PC-9 (cell line): ENCODE measurements around the gene MCTP2.
"Not testable (repeated sequence)": the region's sequence is repeated elsewhere in the genome, so short reads cannot be mapped to it uniquely, and the experiment has no call there.

Experiments
- CTCF ChIP-seq: fragments of 200-600 bp; sonication (generic); conservative IDR thresholded peaks from 2 replicates; pipeline ENCODE4 v1.6.1; 2017; ENCODE audit warnings: mixed run types, antibody characterized with exemption, mild to moderate bottlenecking, moderate library complexity
- EZH2 ChIP-seq: fragments of 200-600 bp; sonication (generic); IDR thresholded peaks from 2 replicates; pipeline ENCODE4 v1.8.0; 2017; ENCODE audit warnings: antibody characterized with exemption, low read depth

- TF ChIP-seq EZH2, CTCF: not testable (repeated sequence)
Measured at GRCh38 chr15:94493586-94493985, 262.2 kb downstream of the MCTP2 start.
